ENCODE results near the gene DHPS. TPM values are rescaled to one million over a fixed set of nuclear protein-coding genes. Genes with fewer than 3 reads are reported as not detected.

The DHPS gene
- total and polyA plus RNA-seq, 2 experiments from 2014 or later, result 80.0 to 113 TPM

GRCh38 chr19:12711187-12711586 is 29.5 kb upstream of the DHPS start:
- H3K4me3 ChIP-seq, result no peak overlapping the region
- peaks cover 56% of the 10 kb centered on the region for H3K36me3 ChIP-seq
- DNase-seq (ENCODE audit: low read depth in 1 of 2, low spot score in 1 of 2), result no peak
- H3K27ac ChIP-seq, result no peak overlapping the region
- TF ChIP-seq CTCF (IDR thresholded peaks at IDR 0.05; ENCODE audit: low read depth, low read length), result no peak
- no peaks in the 10 kb centered on the region for H3K4me1 ChIP-seq (ENCODE audit: low read depth)
- no peaks in the 10 kb centered on the region for H3K27me3 ChIP-seq
- no peaks in the 10 kb centered on the region for H3K9me3 ChIP-seq (ENCODE audit: low read depth)

DNA sequence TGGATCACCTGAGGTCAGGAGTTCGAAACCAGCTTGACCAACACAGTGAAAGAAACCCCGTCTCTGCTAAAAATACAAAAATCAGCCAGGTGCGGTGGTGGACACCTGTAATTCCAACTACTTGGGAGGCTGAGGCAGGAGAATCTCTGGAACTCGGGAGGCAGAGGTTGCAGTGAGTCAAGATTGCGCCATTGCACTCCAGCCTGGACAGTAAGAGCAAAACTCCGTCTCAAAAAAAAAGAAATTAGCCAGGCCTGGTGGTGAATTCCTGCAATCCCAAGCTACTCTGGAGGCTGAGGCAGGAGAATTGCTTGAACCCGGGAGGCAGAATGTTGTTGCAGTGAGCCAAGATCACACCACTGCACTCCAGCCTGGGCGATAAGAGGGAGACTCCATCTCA is 27.0 kb upstream of the DHPS start:
- Histone ChIP-seq H3K4me3 (no peak overlapping the region), H3K4me1 (ENCODE audit: low read depth) (no peaks in the 10 kb centered on the region), H3K9me3 (ENCODE audit: low read depth) (no peaks in the 10 kb centered on the region), H3K27ac (no peak overlapping the region), H3K27me3 (no peaks in the 10 kb centered on the region), H3K36me3 (peaks cover 55% of the 10 kb centered on the region)
- DNase-seq (ENCODE audit: low read depth in 1 of 2, low spot score in 1 of 2), result no peak
- no peak for TF ChIP-seq CTCF (IDR thresholded peaks at IDR 0.05; ENCODE audit: low read depth, low read length)

DNA sequence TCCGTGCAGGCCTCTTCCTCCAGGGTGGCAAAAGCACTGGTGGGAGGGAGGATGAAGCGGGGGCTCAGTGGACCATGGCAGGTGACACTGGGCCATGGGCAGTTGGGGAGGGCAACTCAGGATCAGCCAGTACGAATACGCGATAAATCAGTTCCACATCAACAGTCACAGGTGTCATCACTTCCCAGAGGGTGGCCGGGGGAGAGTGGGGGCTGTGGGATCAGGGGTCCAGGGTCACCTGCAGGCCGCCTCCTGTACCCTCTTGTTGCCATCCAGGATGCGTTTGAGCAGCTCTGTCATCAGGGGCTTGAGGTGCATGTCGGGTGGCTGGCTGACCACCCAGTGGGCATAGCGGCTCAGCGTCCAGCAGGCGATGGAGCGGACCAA is 24.6 kb upstream of the DHPS start:
- H3K27ac ChIP-seq, result no peak overlapping the region
- H3K4me1 ChIP-seq (ENCODE audit: low read depth), result no peaks in the 10 kb centered on the region
- H3K27me3 ChIP-seq, result no peaks in the 10 kb centered on the region
- TF ChIP-seq CTCF (IDR thresholded peaks at IDR 0.05; ENCODE audit: low read depth, low read length), result no peak
- DNase-seq (ENCODE audit: low read depth in 1 of 2, low spot score in 1 of 2), result no peak
- H3K9me3 ChIP-seq (ENCODE audit: low read depth), result no peaks in the 10 kb centered on the region
- H3K36me3 ChIP-seq, result peaks cover 69% of the 10 kb centered on the region
- H3K4me3 ChIP-seq, result no peak overlapping the region

DNA sequence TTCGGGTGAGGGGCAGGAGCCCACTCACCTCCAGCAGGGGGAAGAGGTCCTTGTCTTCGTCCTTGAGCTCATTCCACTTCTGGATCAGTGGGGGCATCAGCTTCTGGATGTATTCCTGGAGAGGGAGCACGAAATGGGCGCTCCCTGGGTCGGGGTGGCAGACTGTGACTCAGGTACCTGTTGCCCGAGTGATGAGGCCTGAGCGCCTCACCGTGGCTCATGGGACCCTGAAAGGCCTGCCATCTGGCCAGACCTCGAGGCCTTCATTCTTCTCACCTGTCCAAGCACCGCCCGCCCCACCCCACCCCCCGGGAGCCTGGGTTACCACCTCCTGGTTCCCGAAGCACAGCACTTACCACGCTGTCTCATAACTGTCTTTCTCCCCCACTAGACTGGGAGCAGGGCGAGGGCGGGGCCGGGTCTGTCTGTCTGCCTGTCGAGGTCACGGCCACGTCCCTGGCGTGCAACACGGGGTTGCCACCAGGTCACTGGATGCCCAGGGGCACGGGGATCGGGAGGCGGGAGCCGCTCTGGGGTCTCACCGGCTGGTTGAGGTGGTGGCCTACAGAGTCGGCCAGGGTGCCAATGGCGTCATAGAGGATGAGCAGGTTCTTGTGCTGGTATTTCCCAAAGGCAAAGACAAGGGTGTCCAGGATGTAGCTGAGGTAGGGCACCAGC is 24.1 kb upstream of the DHPS start:
- no peaks in the 10 kb centered on the region for H3K4me1 ChIP-seq (ENCODE audit: low read depth)
- no peaks in the 10 kb centered on the region for H3K9me3 ChIP-seq (ENCODE audit: low read depth)
- no peak overlapping the region for H3K27ac ChIP-seq
- no peak for TF ChIP-seq CTCF (IDR thresholded peaks at IDR 0.05; ENCODE audit: low read depth, low read length)
- H3K4me3 ChIP-seq, result no peak overlapping the region
- no peak for DNase-seq (ENCODE audit: low read depth in 1 of 2, low spot score in 1 of 2)
- H3K27me3 ChIP-seq, result no peaks in the 10 kb centered on the region
- H3K36me3 ChIP-seq, result peaks cover 71% of the 10 kb centered on the region

- peaks cover 66% of the 10 kb centered on the region for H3K36me3 ChIP-seq
- no peak overlapping the region for H3K4me3 ChIP-seq
- no peak for TF ChIP-seq CTCF (IDR thresholded peaks at IDR 0.05; ENCODE audit: low read depth, low read length)
- no peaks in the 10 kb centered on the region for H3K27me3 ChIP-seq
- H3K4me1 ChIP-seq (ENCODE audit: low read depth), result no peaks in the 10 kb centered on the region
- no peaks in the 10 kb centered on the region for H3K9me3 ChIP-seq (ENCODE audit: low read depth)
- H3K27ac ChIP-seq, result no peak overlapping the region
- DNase-seq (ENCODE audit: low read depth in 1 of 2, low spot score in 1 of 2), result no peak
These were observed 23.5 kb upstream of the DHPS start for GRCh38 chr19:12705169-12705568.

Measured in cardiac muscle cell (in vitro differentiated cells and primary cell).